ENCODE results near the gene NOVA2.
A peak's percentile ranks its signal among the peaks of the same experiment; 100 is the strongest.

The NOVA2 gene

GRCh38 chr19:45960595-45961235 lies 12.9 kb downstream of the NOVA2 start:
- no peak for DNase-seq

DNA sequence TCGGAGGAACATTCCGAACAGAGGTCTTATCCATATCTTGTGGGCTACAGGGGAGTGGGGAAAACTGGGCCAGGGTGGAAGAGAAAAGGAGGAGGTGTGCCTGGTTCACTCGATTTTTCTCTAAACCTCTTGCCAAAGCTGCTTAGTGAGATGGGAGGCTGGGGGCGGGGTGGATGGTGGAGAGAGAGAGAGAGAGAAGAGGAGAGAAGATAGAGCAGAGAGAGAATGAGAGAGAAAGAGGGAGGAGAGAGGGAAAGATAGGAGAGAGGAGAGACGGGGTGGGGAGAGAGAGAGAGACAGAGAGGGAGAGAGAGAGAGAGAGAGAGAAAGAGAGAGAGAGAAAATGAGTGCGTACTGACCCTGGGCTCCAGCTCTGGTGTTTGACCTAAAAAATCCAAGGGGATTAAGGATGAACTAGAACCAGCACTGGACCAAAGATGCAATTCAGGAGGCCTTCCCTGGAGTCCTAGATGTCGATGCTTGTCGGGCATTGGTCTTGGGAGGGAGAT lies 14.1 kb downstream of the NOVA2 start:
- DNase-seq = no peak

DNA sequence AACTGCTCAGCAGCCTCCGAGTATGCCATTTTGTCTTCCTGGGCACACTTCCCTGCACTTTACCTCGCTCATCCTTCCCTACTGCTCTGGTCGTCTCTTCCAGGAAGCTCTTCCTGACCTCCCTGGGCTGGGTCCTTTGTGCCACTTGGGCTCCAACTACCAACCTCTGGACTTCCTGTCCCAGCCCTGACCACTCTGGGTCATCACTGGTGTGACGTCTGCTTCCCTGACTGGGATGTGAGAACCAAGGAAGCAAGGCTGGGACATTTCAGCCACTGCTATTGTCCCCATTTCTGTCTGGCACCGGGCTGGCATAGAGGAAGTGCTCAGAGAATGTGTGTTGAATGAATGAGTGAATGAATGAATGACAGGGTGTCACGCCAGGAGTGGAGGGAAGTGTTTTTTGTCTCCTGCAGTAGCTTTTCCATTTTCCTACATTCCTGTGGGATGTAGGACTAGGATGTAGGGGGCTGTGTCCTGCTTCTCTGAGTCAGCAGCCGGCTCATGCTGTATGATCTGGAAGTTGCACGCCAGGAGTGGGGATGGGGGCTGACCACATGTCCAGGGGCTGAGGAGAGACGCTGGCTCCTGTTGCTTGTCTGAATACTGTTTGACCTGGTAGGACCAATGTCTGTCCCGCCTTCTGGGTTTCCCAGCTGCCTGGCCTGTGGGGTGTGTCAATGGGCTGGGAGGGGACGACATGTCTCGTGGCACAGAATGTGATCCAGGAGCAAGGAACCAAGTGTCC lies 14.7 kb downstream of the NOVA2 start:
- no peak for DNase-seq

GRCh38 chr19:45958320-45958719 lies 15.3 kb downstream of the NOVA2 start:
- no peak for DNase-seq

DNA sequence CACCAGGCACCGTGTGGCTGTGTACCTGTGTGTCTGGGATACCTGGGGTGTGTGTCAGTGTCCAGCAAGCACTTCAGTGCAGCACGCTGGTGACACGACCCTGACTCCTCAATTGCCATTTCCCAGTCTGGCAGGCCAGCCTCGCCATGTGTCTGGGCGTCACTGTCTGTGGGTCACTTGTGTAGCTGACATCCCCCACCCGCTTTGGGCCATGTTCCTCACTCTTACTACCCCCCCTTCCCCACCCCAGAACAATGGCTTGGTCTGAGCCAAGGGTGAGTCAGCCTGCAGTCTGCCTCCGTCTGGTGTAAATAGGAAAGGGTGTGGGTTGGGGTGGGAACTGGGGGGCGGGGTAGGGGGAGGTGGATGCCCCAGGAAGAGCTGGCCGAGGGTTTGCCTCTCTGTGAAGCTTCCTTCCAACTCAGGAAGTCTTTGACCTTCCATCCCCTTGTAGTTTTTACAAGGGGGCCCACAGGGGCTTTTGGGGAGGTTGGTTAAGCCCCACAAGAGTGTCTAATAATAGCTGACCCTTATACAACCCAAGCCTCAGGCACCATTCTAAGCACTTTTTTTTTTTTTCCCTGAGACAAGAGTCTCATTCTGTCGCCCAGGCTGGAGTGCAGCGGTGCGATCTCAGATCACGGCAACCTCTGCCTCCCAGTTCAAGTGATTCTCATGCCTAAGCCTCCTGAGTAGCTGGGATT lies 17.6 kb downstream of the NOVA2 start:
- DNase-seq = no peak

DNA sequence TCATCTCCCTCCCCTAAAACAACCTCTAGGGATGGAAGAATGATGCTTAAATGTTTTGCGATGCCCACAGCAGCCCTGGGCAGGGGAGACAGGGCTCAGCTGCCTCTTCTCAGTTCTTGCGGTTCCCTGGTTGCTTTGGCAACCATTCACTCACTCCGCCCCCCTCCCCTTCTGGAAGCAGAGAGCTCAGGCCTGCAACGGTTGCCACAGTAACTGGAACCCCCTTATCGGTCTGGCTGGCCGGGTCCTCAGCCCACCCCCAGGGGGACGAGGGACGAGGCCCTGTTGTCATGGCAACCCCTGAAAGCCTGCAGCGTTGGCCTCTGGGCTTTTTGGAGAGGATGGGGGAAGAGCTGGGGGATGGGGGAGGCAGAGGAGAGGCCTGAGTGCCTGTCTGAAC lies 19.5 kb downstream of the NOVA2 start:
- no peak for DNase-seq

DNA sequence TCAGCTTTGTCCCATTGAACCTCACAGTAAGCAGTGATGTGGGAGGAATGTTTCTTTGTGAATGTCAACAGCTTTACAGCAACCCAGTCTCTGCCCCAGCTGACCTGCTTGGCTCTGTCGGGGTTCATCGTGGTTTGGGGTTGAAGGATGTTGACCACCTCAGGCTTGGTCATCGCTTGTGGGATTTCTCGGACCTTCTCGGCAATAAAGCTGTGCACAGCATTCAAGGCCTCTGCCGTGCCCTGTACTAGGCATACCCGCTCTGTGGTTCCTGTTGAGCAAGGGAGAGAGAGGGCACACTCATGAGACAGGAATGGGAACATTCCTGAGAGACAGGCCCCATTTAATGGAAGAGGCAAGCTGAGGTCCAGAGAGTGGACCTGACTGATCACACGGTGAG lies 20.0 kb downstream of the NOVA2 start:
- DNase-seq = no peak

- DNase-seq = peak; percentile 48
Observed at GRCh38 chr19:45952686-45953505, 20.8 kb downstream of the NOVA2 start.

DNA sequence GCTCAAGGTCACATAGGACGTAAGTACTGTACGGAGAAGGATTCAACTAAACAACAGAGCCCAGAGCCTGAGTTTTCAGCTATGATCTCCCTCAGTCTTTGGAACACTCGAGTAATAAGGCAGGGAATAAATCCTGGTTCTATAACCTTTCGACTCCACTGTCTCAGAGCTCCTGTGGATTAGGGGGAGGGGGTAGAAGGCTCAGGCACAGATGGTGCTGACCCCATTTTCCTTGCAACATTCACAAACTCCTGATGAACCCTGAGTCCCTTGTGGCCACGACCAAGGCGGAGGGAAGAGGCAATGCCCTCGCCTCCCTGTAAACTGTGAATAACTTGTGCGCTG lies 21.4 kb downstream of the NOVA2 start:
- no peak for DNase-seq

- no peak for DNase-seq
Observed at GRCh38 chr19:45947926-45948325, 25.7 kb downstream of the NOVA2 start.

- DNase-seq = no peak
Observed at GRCh38 chr19:45940515-45940805, 33.2 kb downstream of the NOVA2 start.

DNA sequence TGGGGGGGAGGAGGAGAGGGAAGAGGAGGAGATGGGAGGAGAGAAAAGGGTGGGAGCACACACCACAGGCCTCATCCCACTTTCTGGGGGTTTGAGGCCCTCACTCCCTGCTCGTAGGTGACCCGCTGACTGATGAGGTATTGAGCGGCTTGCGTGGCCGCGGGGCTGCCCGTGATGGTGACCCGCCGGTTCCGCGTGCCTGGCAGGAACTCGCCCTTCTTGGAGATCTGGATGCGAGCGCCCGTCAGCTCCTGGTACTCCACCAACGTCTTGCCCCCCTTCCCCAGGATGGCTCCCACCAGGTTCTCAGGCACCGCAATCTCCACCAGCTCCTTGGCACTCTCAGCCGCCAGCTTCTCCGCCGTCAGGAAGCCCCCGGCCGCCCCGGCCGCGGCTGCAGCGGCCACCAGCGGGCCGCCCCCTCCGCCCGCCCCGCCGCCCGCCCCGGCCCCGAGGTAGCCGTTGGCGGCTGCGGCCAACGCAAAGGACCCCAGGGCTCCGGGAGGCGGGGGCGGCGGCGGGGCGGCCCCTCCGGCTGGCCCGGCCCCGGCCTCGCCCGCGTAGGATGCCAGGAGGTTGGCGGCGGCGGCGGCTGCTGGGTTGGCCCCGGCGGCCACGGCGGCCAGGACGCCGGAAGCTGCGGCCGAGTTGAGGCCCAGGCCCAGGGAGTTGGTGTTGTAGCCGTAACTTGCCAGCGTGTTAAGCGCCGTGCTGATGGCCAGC lies 33.7 kb downstream of the NOVA2 start:
- no peak for DNase-seq

GRCh38 chr19:45938733-45939319 lies 34.8 kb downstream of the NOVA2 start:
- DNase-seq = peak; percentile 21

- DNase-seq = no peak
Observed at GRCh38 chr19:45935267-45935666, 38.4 kb downstream of the NOVA2 start.

DNA sequence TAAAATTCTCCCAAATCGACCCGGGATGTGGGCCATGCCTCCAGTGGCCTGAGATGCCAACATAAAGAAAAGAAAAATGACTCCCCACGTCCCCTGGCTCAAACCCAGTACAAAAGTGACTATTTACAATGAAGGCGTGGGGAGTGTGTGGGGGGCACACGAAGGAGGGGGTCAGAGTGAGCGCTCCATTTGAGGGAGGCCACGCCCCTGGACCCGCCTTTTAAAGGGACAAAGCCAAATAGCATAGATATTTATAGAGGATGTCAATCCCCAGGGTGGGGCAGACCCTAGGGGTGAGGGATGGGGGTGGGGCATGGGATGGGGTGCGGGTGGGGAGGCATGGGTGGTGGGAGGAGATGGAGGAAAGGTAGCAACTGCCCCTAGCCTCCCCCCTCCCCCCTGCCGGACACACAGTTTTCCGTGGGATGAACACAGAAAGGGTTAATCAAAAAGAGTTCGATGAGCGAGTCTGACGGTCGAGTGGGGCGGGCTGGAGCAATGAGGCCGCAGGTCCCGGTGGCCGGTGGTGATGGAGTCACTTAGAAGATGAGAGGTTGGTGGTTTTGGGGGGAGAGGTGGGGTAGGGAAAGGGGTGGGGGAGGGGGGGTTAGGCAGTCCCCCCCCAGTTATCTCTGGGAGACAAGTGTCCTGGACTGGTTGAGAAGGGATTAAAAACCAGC lies 39.0 kb downstream of the NOVA2 start:
- no peak for DNase-seq

- no peak for DNase-seq
Observed at GRCh38 chr19:45933759-45934158, 39.9 kb downstream of the NOVA2 start.

DNA sequence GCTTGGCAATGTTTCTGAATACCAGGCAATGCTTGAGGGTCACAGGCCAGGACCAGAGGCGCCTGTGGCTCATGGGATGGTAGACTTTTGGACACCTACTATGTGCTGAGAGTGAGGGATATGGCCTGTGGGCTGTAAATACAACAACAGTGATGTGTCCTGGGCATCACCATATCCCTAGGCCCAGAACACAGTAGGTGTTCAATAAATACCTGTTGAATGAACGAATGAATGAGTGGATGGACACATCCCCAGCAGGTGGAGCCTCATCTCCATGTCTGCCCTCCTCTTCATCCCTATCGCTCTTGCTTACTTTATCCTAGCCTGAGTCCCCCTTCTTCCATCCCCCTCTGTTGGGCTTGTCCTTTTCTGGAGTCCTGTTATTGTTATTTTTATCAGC lies 42.6 kb downstream of the NOVA2 start:
- DNase-seq = no peak

DNA sequence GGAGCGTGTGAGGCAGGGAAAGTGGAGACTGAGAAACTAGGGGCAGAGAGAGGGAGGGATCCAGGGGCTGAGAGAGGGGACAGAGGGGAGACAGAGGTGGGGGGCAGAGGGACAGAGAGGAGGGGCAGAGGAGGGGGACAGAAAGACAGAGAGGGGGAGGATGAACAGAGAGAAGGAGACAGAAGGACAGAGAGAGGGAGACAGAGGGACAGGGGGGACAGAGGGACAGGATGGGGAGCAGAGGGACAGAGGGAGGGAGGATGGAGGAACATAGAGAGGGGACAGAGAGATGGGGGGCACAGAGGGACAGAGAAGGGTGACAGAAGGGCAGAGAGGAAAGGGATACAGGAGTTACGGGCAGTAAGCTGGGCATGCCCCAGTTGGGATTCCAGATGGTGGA lies 44.4 kb downstream of the NOVA2 start:
- DNase-seq = no peak

- peak; percentile 95 for DNase-seq
Observed at GRCh38 chr19:45927565-45928261, 46.0 kb downstream of the NOVA2 start.

GRCh38 chr19:45924891-45925447 lies 48.7 kb downstream of the NOVA2 start:
- no peak for DNase-seq

DNA sequence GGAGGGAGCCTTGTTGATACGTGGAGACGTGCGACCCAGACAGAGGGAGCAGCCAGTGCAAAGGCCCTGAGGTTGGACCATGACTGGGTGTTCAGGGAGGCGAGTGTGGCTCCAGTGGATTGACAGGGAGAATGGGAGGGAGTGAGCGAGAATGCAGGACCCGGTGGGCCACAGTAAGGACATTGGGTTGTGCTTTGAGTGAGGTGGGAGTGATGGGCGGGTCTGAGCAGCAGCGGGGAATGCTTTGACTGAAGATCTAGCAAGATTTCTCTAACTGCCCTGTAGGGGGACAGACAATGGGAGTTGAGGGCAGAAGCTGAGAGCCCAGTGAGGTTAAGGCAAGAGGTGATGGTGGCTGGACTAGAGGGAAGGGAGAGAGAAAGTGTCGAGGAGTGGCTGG lies 51.4 kb downstream of the NOVA2 start:
- no peak for DNase-seq
